ENCODE data around the gene BNC2.

The BNC2 gene

GRCh38 chr9:16364347-16364746 is 506.1 kb downstream of the BNC2 start:
- DNase-seq (ENCODE audit: low spot score): no peak

- DNase-seq (ENCODE audit: low spot score): no peak
Measured at GRCh38 chr9:16363916-16364315, 506.6 kb downstream of the BNC2 start.

- no peak for DNase-seq (ENCODE audit: low spot score)
Measured at GRCh38 chr9:16363073-16363781, 507.2 kb downstream of the BNC2 start.

- no peak for DNase-seq (ENCODE audit: low spot score)
Measured at GRCh38 chr9:16361939-16362338, 508.5 kb downstream of the BNC2 start.

GRCh38 chr9:16361118-16361517 is 509.4 kb downstream of the BNC2 start:
- DNase-seq (ENCODE audit: low spot score): no peak

GRCh38 chr9:16360247-16360646 is 510.2 kb downstream of the BNC2 start:
- no peak for DNase-seq (ENCODE audit: low spot score)

All from hematopoietic multipotent progenitor cell treated with erythropoietin and hydrocortisone succinate and interleukin-3 and kit ligand, for 17 days (in vitro differentiated cells).